ENCODE measurements around the gene HOXC10. TPM values are rescaled to one million over a fixed set of nuclear protein-coding genes. Genes with fewer than 3 reads are reported as not detected.

HOXC10 gene
- total and polyA plus RNA-seq, 10 of the 15 experiments (the other 5 are each of a cell fraction or from before 2014, with no cell fraction given), result 0.59 TPM; not detected in 9

GRCh38 chr12:53956914-53957536 is 27.9 kb upstream of the HOXC10 start:
- in situ Hi-C loops (cut with MboI), result no loop called here
- Histone ChIP-seq H3K79me2 (ENCODE audit: control insufficient read depth, insufficient read depth, low read length) (no peaks in the 10 kb centered on the region), H3K27ac (ENCODE audit: control insufficient read depth, insufficient read depth) (no peak overlapping the region), H4K20me1 (ENCODE audit: control insufficient read depth, insufficient read depth) (no peaks in the 10 kb centered on the region), H3K4me2 (ENCODE audit: control insufficient read depth, insufficient read depth) (no peak overlapping the region), H3K9me3 (replicated peaks; ENCODE audit: control insufficient read depth, insufficient read depth, low read length) (no peaks in the 10 kb centered on the region), H3K4me3 (no peak overlapping the region), H3K4me1 (ENCODE audit: control insufficient read depth, insufficient read depth, low read length) (no peaks in the 10 kb centered on the region), H2AFZ (ENCODE audit: control insufficient read depth, low read depth, low read length) (no peak overlapping the region), H3K36me3 (ENCODE audit: control insufficient read depth in 2 of 2, insufficient read depth in 2 of 2, low read length in 1 of 2) (no peaks in the 10 kb centered on the region), H3K9ac (ENCODE audit: control insufficient read depth, insufficient read depth, low read length) (no peak overlapping the region), H3K27me3 (replicated peaks in 1 of 2; ENCODE audit: control insufficient read depth in 2 of 2, insufficient read depth in 2 of 2, low read length in 1 of 2) (peaks cover 41 to 68% of the 10 kb centered on the region in 2 experiments)
- RAD21 ChIA-PET (ENCODE audit: unreplicated experiment), result no interaction called here
- CTCF ChIA-PET, result no interaction called here
- DNase-seq (ENCODE audit: low read depth, low spot score) (no peak), ATAC-seq (peak; percentile 24; the same call in 2 of the 3 replicates), FAIRE-seq (no peak)
- intact Hi-C loops (cut with micrococcal nuclease; ENCODE audit: unreplicated experiment), result no loop called here
- 20% methylated on average over 11 of the region's 11 CpGs for WGBS (ENCODE audit: insufficient coverage, insufficient replicate concordance, low lambda C conversion rate, missing lambda C conversion rate)
- POLR2A ChIA-PET, result no interaction called here
- TF ChIP-seq PKNOX1 (IDR thresholded peaks at IDR 0.05) (no peak), SPI1 (IDR thresholded peaks at IDR 0.05; ENCODE audit: borderline replicate concordance, insufficient read depth, low read depth, low read length) (0 out of 2 replicates have a peak, but pooled peaks have one; percentile 11)
- BruUV-seq (replicated peaks), result no TSS peak
- SMC1A ChIA-PET (ENCODE audit: uncharacterized antibody, unreplicated experiment), result no interaction called here

- BruUV-seq (replicated peaks), result no TSS peak
- SMC1A ChIA-PET (ENCODE audit: uncharacterized antibody, unreplicated experiment), result interaction anchor here (0.8 kb wide), 1 partner anchor 18 kb away, joined by 3 read pairs; no protein-coding TSS in a partner anchor
- FAIRE-seq (no peak), ATAC-seq (no peak), DNase-seq (ENCODE audit: low read depth, low spot score) (no peak)
- H2AFZ ChIP-seq (ENCODE audit: control insufficient read depth, low read depth, low read length), result no peak overlapping the region
- H3K4me2 ChIP-seq (ENCODE audit: control insufficient read depth, insufficient read depth), result no peak overlapping the region
- no peak overlapping the region for H3K27ac ChIP-seq (ENCODE audit: control insufficient read depth, insufficient read depth)
- WGBS (ENCODE audit: insufficient coverage, insufficient replicate concordance, low lambda C conversion rate, missing lambda C conversion rate), result 0% methylated on average over 3 of the region's 3 CpGs
- H3K9me3 ChIP-seq (replicated peaks; ENCODE audit: control insufficient read depth, insufficient read depth, low read length), result no peaks in the 10 kb centered on the region
- TF ChIP-seq ZBTB40 (IDR thresholded peaks at IDR 0.05; ENCODE audit: borderline replicate concordance), result no peak
- TF ChIP-seq SMARCA5 (IDR thresholded peaks at IDR 0.05), result no peak
- H3K79me2 ChIP-seq (ENCODE audit: control insufficient read depth, insufficient read depth, low read length), result no peaks in the 10 kb centered on the region
- intact Hi-C loops (cut with micrococcal nuclease; ENCODE audit: unreplicated experiment) (no loop called here), in situ Hi-C loops (cut with MboI) (no loop called here)
- H4K20me1 ChIP-seq (ENCODE audit: control insufficient read depth, insufficient read depth), result no peaks in the 10 kb centered on the region
- RAD21 ChIA-PET (ENCODE audit: unreplicated experiment), result no interaction called here
- POLR2A ChIA-PET, result no interaction called here
- H3K4me1 ChIP-seq (ENCODE audit: control insufficient read depth, insufficient read depth, low read length), result no peaks in the 10 kb centered on the region
- H3K27me3 ChIP-seq (replicated peaks in 1 of 2; ENCODE audit: control insufficient read depth in 2 of 2, insufficient read depth in 2 of 2, low read length in 1 of 2), result peaks cover 37 to 71% of the 10 kb centered on the region in 2 experiments
- CTCF ChIA-PET, result no interaction called here
- no peak overlapping the region for H3K9ac ChIP-seq (ENCODE audit: control insufficient read depth, insufficient read depth, low read length)
- H3K4me3 ChIP-seq, result no peak overlapping the region
- H3K36me3 ChIP-seq (ENCODE audit: control insufficient read depth in 2 of 2, insufficient read depth in 2 of 2, low read length in 1 of 2), result no peaks in the 10 kb centered on the region
These were observed 26.8 kb upstream of the HOXC10 start for GRCh38 chr12:53958128-53958527.
